ENCODE measurements around the gene ERGIC3.
A peak's percentile ranks its signal among the peaks of the same experiment; 100 is the strongest.

Gene ERGIC3

DNA sequence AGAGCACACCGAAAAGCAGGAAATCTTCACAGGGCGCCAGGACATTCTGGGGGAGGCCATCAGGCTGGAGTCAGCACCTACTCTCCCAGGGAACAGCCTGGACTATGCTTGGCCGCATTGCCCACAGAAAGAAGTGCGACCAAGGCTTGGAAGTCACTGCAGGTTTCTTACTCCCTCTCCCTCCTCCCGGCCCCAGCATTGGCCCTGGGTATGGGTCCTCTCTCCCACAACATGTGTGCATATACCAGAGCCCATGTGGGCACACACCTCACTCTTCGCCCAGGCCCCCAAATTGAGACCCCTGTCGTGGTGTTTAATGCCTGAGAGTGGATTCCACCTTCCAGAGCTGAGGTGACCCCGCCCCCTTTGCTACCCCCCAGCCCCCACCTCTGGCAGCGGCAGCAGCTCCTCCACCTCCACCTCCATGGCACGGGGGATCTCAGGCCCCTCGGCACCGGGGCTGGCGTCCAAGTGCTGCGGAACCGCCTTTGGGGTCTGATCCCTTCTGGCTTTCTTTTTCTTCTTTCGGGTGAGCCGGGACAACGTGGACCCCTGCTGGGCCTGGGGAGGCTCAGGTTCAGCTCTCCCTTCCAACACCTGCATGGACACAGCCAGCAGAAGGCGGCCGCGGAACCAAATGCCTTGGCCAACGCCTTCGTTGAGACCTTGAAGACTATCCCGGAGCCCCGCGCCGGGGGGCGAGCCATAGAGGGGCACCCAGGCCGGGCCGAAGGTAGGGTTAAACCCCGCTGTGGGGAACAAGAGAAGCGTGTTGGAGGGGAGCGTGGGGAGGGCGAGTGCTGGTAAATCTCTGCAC is 58.5 kb downstream of the ERGIC3 start:
- DNase-seq: no peak

DNA sequence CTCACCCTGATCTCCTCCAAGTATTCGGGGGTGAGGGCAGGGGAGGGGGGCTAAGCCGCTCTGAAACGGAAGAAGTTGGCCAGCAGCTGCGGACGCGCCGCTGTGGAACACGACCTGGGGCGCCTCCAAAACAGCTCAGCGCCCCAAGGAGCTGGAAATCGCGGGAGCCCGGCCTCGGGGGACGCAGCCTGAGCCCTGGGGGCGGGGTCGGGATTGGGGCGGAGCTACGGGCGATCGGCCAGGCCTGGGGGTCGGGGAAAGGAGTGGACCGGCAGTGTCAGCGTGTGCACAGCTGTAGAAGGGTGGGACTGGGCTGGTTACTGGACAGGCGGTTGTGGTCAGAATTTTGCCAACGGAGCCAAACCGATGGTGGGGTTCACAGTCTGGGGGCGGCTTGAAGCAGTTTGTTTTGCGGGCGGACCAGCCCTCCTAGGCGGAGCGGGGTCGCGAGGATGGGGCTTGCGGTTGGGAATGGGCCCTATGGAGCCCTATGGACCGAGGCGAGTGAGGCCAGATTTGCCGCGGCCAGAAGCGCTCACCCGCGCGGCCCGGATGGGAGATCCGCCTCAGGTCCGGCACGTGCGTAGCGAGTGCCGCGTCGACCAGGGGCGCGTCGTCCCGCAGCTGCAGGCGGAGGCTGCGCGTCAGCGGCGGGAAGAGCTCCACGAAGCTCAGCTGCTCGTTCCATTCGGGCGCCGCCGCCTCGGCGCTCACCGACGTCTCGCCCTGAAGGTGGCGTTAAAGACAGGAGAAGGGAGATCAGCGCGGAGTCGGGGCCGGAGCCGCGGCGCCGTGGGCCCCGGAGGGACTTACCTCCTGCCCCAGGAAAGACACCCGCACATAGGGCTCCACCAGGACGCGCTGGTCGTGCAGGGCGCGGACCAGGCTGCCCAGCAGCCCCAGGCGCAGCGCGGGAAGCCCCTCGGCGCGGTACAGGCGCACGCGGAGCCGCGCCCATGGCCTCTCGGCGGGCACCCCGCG is 59.4 kb downstream of the ERGIC3 start:
- peak; percentile 48 for DNase-seq

DNA sequence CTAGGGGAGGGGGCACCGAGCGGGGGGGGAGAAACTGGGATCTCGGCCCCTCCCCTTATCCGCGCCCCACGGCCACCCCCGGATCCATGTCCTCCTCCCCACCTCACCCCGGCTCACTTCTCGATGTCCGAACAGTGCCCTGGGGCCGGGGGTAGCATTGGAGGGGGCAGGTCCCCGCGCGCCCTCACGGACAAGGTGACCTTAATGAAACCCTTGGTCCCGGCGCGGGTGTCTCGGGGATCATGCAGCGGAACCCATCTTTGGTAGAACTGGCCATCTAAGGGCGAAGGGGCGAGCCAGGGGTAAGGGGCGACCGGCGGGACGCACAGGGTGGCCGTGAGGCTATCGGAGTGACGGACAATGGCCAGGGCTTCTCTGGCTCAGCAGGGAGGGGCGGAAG is 60.1 kb downstream of the ERGIC3 start:
- DNase-seq: no peak

DNA sequence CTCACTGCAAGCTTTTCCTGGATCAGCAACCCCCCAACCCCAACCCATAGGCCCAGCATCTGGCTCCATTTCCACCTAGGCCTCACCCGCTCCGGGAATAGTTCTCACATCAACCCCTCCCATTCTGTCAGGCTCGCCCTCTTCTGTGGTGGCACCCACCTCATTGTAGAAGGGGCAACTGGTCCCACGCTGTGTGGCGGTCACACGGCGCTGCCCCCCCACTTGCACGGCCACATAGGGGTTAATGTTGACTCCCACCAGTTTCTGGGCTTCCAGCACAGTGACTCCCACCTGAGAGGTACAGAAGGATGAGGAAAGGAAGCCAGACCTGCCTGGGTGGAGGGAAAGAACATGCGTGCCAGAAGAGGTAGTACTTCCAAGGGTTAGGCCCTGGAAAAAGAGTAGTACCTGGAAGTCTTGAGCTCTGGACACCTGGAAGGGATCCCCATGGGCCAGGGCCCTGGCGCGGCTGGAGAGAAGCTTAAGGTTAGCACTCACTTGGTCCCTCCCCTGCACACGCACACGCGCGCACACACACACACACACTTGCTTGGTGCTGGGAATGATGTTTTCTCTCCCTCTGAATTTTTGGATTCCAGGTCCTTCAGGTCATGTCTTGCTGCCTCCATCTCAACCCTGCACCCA is 61.1 kb downstream of the ERGIC3 start:
- no peak for DNase-seq

DNA sequence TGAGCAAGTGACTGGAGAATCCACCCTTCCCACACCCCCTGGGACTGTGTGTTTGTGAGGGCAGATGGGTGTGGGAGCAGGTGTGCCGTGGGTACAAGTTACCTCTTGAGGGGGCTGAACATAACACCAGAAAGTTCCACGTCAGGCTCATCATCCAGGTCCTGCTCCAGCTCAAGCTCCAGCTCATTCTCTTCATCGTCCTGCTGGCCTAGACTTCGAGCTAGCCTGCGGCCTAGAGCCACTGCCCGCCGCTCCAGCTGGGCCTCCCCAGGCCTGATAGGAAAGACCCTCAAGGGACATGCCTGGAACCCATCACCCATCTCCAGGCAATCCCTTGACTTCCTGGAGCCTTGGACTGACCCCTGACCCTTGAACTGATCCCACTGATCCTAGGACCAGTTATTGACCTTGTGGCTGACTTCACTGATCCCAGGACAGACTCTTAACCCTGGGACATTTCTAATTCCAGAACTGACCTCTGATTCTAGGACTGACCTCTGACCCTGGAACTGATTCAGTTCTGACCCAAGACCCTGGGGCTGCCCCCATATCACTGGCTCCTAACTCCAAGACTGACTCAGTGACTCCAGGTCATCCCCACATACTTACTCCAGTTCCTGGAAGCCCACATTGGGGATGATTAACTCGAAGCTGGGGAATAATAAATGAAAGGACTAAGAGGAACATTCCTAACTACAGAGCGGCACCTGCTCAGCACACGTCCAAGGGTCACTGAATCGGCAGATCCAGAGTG is 62.0 kb downstream of the ERGIC3 start:
- DNase-seq: no peak

DNA sequence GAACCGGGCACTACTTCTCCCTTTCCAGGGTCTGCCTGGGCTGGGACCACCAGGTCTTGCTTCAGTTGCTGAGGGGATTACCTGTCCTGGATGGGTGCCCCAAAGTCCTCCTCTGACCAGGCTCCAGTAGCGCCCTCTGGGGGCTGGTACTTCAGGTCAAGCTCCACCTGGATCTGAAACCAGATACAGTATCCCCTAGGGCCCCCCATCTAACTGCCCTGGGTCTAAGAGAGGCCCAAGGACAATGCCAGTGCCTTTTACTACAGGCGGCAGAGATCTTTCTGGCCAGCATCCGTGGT is 62.5 kb downstream of the ERGIC3 start:
- DNase-seq: no peak

DNA sequence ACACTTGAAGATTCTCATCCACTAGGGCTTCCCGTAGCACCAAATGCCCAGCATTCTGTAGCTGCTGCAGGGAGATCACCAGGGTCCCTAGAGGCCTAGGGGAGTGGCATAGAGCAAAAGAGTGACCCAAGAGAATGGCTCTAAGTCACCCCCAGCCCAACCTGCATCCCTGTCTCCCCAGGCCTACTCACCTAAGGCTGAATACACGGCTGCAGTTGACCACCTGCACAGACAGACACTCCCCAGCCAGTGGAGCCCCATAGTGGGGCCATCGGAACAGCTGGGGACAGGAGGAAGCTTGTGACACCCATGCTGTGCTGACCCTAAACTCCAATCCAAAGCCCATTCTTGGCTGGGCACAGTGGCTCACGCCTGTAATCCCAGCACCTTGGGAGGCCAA is 64.2 kb downstream of the ERGIC3 start:
- DNase-seq: no peak

All from NCI-H1092 treated with DMSO at 0.1 percent for 48 hours (cell line).